ENCODE measurements around the gene EVI5.

The EVI5 gene

DNA sequence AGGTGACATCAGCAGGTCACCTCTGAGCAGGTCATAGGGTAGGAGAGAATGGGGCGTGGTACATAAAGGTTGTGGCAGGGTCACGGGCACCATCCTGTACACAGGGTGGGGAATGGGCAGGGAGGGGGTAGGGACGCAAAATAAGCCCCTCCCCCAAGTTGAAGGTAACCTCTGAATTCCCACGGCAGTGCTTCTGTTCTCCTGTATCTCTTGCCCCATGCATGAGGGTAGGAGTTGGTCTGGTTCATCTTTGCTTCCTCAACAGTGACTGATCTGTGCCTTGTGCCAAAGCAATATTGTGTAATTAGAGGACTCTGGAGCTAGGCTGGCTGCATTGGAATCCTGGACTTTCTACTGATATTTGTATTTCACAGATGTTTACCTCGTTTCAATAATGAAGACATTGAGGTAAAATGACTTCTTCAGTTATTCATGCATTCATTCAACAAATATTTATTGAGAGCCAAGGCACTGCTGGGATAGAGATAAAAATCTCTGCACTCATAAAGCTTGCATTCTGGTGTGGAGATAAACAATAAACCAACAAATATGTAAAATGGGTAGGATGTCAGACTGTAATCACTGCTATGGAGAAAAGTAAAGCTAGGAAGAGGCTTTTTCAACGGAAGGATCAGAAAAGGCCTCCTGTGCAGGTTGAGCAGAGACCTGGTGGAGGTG, 279.8 kb downstream of the EVI5 start:
- no peak for DNase-seq

DNA sequence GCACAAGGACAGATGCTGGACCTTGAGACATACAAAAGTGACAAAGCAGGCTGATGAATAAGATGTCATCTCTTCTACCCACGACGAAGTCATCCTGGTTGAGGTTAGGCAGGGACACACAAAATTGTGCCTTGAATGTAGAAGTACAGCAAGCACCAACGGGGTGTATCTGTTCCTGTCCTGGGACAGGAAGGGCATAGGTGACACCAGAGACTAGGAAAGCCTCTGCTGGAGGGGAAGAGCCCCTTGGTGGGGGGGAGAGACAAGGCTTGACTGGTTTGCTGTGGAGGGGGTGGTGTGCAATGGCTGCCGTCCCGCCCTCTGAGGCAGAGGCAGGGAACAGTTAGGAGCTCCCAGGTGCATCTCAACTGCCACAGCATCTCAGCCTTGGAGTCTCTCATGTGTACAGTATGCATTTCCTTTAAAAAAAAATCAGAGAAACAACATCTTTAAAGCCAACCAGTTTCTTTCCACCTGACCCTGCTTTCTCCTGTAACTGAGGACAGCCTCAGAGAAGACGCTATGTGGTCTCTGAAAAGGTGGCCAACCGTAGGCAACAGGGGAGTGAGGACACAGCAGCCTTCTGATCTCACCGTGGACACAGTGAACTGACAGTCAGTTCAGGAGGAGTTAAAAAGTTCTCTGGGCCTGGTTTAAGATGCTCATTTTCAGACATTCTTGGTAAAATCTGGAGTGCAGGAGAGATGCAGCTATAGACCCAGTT, 280.5 kb downstream of the EVI5 start:
- DNase-seq, result peak in 1 of 6 experiments; percentile 3

DNA sequence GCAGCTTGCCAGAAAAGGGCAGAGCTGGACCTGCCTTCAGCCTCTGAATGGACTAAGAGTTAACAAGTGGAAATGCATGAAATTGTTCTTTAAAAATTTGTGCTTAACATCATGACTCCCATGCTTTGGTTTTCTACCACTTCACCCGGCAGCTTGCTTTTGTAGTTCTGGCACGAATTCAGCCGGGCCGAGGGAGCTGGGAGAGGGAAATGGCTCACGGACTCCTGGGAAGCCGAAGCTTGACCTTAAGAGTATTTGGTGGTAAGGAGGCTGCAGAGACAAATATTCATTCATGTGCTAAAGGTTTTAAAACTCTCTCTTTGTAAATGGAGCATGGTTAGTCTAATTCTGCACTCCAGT, 281.0 kb downstream of the EVI5 start:
- no peak for DNase-seq

DNA sequence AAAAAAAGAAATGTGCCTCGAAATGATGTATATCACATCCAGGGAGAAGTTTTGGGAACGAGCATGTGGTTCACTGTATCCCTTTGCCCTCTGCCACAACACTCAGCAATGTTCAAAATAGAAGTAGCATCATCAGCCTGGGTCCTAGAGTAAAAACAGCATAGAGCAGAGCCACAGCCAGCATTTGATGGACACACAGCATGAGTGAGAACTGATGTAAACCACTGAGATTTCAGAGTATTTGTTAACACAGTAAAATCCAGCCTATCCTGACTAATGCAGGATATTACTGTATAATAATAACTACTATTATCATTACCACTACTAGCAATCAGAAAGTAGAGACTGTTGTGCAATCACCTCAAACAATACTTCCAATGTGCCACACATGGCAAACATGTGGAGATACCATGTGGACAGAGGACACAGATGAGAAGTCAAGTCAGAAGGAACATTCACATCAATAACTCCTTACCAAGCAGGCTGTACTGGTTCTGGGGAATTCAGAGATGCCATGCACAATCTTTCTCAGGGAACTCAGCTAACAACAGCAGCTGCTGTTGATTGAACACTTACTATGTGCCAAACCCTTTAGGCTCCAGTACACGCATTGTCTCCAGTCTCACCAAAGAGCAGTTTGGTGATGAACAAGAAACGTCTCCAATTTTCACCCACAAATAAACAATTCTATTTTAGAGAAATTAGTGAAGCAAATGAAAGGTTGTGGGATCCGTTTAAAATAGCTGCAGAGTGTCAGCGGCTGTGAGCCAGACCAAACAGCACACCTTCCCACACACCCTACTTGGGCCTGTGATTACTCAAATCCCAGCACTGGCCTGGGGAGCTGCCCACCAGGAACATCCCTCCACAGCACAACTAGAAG, 281.6 kb downstream of the EVI5 start:
- no peak for DNase-seq

DNA sequence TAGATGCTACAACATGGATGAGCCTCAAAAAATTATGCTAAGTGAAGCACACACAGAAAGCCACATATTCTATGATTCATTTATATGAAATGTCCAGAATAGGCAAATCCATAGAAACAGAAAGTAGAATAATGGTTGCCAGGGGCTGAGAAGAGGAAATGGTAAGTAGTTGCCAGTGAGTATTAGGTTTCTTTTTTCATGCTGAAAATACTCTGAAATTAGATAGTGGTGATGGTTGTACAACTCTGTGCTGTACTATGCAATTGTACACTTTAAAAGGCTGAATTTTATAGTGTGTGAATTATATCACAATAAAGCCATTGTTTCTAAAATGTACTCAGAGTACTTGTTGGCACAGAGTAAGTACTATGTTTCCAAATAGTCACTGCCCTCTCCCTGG, 282.7 kb downstream of the EVI5 start:
- no peak for DNase-seq

DNA sequence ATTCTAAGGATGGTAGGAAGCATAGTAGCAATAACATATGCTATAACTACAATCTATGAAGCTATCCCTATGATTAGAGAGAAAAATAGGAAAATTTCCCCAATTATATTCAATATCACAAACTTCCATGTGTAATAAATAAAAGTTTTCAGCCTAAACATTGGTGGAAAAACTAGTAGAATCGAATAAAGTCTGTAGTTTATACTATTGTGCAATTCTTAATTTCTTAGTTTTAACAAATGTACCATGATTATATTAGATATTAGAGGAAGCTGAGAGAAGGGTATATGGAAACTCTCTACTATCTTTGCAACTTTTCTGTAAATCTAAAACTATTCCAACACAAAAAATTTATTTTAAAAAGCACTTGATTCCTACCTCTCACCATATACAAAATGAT, 284.4 kb downstream of the EVI5 start:
- DNase-seq, result no peak

DNA sequence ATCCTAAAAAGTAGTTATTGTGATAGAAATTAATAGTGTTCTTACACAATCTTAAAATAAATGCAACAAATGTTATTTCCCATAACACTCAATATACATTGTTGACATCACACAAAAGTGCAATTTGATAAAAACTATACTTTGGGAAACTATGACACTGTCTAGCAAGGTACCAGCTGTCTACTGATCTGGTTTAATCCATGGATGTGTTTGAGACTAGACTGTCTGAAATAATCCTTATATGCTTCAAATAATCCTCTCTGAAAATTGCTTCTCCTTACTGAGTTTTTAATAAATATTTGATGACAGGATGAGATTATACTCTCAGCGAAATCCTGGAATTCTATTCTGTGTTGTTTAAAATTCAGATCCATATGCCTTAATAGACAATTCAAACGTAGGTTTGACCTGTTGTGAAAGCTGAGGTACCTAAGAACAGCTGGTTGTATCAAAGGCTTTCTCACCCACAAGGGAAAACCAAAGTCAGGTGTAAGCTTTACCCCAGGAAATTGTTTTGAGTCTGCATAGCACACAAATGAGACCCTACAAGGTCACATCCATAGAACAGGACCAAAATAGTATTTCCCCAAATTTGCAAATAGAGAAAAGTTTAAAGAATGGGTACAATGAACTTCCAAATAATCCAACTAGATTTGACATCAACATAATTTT, 289.4 kb downstream of the EVI5 start:
- DNase-seq, result peak in 1 of 6 experiments; percentile 24

DNA sequence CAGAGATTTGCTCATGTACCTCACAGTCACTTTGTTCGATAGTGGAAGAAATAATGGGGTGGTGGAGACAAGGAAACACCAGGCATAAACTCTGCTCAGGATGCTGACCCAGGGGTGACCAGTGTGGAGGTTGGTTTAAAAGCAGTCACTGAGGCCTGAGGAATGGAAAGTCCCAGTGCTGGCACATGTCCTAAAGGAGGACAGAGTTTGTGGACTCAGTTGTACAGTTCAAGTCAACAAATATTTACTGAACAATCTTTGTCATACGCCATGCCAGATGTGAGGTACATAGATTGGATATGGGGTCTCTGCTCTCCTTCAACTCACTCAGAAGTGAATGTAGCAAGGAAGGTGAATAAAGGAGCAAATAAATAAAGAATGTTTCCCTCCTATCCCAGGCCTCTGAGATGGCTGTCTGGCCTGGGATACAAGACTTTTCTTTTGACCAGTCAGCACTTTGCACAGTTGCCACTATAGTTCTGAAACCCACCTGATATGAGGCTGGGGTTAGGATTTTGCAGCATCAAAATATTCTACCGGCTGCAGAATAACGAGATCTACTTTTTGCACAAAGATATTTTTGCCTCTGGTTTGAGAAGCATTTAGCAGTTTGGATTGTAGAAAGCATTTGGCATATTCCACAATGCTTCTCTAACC, 290.3 kb downstream of the EVI5 start:
- no peak for DNase-seq

DNA sequence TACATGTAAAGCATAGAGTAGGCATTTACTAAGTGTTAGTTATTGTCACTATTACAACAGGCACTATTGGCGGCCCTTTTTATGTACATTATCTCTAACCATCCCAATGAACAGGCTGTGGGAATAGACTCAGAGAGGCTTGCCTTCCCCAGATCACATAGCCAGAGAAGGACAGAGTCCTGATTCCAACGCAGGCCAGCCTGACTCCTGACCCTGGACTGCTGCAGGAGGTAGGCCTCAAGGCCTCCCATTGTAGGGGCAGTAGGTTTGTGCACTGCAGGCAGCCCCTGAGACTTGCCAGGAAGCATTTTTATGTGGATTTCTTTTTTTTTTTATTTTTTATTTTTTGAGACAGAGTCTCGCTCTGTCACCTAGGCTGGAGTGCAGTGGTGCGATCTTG, 291.8 kb downstream of the EVI5 start:
- DNase-seq, result no peak

DNA sequence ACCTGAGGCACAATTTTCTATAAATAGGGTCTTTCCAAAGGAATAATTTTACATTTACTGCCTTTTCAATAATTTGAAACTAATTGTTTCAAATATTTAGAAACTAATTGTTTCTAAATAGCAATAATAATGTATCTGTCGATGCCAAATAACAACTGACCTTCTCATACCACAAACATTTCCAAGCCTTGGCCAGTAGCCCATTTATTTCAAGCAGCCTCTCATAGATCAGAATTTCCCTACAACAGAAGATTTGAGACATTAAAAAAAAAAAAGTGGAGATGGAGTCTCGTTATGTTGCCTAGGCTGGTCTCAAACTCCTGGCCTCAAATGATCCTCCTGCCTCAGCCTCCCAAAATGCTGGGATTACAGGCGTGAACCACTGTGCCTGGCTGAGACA, 296.1 kb downstream of the EVI5 start:
- no peak for DNase-seq

DNA sequence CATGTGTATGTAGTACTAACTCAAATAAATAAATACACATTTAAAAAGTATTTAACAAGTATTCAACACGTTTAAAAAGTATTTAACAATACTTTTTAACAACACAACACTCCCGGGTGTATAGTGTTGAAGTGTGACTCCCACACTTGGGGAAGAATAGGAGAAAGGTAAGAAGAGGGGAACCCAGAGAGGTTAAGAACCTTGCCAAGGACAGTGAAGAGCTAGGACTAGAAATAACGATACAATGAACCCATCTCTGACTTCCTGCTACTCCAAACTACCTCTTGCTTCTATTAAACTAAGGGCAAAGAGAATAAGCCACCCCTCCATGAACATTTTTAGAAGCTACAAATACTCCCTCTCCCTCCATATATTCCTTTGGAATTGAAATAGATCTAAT, 296.5 kb downstream of the EVI5 start:
- DNase-seq, result peak in 1 of 6 experiments; percentile 7

DNA sequence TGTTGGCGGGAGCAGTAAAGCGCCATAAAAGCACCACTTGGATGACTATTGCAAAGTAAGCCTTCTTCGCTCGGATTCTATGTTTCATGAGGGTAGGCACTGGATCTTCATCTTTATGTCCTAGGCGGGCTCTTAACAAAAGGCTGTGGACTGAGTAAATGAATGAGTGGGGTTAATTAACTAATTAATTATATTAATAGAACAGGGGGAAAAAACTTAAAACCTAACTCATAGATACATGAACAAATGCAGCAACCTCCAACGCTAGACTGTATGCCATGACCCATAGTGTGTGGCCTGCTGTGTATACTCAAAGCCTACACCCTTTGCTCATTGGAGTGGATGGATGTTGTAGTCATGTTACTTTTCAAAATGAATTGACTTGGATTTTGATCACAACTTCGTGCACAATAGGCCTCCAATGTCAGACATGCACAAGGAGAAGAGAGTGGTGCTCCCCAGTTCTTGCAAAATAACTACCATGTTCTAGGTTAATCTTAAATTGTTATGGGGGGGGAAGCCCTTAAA, 297.8 kb downstream of the EVI5 start:
- peak in 1 of 6 experiments; percentile 33 for DNase-seq

DNA sequence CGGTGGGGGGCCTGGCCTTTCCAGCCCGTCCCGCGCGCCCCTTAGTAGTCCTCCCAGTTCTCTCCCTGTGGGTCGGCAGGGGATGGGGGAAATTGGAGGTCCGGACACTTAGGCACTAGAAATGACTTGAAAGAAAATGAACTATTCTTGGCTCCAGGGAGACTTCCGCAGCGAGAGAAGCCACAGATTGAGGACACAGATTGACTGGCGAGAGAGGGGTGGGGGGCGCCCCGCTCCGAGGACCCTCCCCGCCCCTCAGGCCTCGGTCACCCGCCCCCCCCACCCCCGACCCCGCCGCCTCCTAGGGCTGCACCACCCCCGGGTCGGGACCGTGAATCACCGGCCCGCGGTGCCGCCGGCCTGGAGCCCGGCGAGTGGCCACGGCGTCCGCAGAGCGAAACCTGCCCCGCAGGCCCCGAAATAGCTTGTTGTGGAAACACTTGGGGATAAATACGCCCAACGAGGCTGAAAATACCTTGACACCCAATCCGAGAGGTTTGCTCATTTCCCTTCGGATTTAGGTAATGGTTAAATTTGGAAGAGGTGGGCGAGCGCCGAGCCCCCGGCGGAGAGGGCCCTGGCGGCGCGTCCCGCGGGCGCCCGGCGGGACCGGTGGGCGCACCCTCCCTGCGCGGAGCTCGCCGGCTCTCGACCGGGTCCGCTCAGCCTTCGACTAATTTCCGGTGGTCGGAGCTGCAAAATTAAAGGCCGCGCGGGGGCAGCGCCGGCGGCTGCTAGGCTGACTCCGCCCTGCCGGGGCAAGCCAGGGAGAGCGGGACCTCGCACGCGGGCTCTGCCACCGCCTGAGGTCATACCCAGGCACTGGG, 298.4 kb downstream of the EVI5 start, which contains the start of gene GFI1:
TSS of gene GFI1 (minus strand) at position 675 of the 827 bp plus-strand sequence. CDS start 3,438 bp downstream, outside the sequence.
- peak in 5 of 6 experiments; percentile 9 to 57 (median 40) for DNase-seq

DNA sequence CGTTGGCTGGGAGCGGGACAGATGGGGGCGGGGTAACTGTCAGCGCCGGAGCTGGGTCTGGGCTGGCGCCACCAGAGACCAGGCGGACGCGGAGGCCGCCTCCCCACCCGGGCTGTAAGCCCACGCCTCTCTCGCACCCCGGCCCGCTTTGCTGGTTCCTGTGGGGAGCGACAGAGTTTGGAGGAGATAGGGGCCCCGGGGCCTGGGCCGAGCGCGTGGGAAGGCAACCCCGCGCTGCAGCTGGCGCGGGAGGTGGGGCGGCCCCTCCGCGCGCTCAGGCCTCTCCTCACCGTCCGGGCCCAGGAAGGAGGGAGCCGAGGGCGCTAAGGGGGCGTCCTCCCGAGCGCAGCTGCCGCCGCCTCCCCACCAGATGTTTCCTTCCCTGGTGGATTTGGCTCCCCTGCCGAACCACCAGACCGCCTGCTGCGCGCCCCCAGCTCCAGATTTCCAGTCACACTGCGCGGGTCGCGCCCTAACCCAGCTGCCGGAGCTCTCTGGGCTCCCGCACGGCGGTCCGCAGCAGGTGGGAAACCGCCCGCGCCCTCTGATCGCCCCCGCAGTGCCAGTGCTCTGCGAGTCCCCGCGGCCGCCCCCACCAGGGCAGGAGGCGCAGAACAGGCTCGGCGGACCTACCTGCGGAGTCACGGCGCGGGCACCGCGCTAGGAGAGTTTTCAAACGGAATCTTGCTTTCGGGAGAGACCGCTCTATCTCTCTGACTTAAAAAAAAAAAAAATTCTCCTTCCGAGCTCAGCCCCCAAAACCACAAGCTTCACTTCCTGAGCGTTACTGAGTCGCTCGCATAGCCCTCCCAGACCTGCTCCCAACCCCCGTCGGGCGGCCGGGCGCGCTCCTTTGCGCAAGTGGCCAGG, 299.3 kb downstream of the EVI5 start:
- DNase-seq, result peak; percentile 59 to 75 (median 69)

DNA sequence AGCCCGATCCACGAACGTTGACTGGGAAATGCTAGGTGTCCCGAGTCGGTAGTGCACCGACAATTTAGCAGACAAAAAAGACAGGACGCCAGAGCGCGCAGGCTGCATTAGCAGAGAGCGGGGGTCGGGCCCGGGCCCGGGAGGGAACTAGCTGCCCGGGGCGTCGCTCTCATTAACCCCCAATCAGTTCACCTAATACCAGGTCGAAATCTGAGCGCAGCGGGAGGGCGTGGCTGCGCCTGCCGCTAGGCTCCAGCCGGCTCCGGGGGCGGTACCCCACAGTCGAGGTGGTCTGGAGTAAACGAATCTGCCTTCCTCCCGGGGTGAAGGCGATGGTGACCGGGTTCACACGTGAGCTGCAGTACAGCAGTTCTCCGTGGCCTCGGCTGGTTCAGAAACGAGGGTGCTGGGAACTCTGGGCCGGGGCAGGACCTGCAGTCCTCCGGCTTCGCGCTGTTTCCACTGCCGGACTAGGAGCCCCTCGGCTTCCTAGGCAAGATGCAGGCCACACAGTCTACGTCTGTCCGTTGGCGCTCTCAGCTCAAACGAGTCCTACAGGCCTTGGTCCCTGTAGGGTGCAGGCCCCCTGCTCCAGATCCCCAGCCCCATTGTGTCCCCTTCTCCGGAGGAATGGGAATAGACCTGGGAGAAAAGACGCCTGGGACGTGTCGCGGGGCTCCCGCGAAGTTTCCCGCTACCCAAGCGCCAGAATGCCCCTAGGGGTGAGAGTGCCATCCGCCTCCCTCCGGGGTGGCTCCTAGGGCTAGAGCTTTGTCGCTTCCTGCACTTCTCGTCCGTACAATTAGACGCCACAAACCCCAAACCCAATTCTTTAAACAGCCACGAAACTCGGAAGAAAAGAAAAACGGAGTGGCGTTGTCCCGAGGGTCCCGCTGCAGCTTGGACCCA, 300.2 kb downstream of the EVI5 start:
- peak; percentile 24 to 66 (median 53) for DNase-seq

DNA sequence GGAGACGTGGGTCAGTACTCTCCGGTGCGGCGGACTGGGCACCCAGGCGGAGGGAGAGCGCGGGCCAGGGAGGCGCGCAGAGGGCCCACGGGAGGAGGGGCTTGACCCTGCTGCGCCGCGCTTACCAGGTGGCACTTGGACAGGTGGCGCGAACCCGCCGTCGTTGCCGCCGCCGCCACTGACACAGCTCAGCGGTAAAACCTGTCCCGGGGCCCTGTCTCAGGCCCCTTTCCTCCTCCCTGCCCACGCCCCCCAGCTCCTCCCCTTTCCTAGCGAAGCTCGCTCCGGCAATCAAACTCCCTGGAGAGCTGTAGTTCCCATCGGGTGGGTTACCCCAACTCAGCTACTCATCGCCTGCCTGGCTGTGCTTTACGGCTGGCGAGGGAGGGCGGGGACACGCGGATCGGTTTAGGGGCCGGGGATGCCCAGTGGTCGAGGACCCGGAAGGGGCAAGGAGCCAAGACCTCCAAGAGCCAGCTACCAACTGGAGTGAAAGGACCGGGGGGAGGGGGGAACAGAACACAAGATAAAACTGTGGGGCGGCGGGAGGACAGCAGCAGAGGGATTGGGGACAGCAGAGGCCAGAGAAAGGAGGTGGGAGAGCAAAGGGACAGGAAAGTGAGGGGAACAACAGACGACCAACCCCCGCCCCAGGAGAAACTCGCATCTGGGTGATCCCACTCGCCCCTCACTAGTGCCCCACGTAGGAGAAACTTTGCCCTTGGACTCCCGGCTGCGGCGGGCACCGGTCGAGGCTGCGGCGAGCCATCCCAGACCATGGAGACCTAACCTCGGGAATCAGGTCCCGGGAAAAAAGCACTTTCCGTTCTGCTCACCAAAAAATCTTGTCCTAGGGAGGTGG, 301.1 kb downstream of the EVI5 start:
- DNase-seq, result peak in 5 of 6 experiments; percentile 8 to 49 (median 30)

DNA sequence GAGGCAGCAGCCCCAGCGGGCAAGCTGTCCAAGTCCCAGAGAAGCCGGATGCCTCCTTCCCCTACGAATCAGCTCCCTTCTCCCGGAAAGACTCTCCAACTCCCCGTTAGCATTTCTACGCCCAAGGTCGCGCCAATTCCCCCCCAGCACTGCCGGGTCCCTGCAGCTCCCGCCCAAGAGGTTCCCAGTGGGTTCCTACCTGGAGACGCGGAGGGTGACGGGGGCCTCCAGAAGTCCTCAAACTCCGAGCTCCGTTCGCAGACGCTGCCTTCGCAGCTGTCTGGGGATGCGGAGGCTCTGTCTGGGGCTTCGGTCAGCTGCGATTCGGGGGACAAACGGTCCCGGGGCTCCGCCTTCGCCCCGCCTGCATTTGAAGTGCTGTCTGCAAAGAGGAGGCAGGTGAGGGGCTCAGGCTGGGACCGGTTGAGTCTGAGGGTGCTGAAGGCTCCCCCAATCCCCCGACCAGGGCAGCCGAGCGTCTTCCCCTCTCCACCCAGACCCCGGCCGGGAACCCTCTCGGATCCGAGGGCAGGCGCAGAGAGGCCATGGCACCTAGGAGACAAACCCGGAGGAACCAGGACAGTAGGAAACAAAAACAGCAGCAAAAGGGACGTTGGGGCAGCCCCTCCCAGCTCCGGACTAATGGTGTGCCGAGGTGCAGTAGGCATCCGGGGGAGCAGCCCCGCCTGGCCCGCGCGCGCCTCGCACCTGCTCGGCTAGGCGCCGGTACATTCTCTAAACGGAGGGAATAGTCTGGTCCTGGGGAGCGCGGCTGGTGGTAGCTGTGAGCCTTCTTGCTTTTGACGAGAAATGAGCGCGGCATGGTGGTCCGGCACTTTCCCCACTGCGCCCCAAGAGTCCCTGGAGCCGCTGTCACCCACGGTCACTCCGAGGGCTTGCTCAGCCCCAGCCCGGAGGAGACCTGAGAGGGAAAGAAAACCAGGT, 302.0 kb downstream of the EVI5 start:
- DNase-seq, result peak; percentile 4 to 70 (median 26)
